Heart right ventricle (tissue), 16 donors: ENCODE measurements around the gene PDIA2. TPM values are rescaled to one million over a fixed set of nuclear protein-coding genes. Genes with fewer than 3 reads are reported as not detected.

ENCODE experiments used
- ATAC-seq, 8 donors: fragments of 200-7000 bp; cut with Tn5 transposase; one replicate each; pipeline ENCODE4 v1.9.1; 2020; ENCODE audit warnings: mild to moderate bottlenecking in 8 of 8, moderate library complexity in 8 of 8, moderate number of reproducible peaks in 1 of 8
- DNase-seq, 2 donors: peaks; one replicate each; pipeline ENCODE4 v3.0.0-alpha.2; 2020
- H3K27ac ChIP-seq, 10 donors: fragments of 200-600 bp; sonication (generic) in 2 of 10; one replicate each; pipeline versions ENCODE4 v1.5.0 to v1.8.0; 2020 to 2022; ENCODE audit warnings: mild to moderate bottlenecking in 3 of 10
- H3K27me3 ChIP-seq, 7 donors: fragments of 200-600 bp; one replicate each; pipeline ENCODE4 v1.8.0; 2021 to 2022; ENCODE audit warnings: mild to moderate bottlenecking in 2 of 7
- H3K36me3 ChIP-seq, 9 donors: fragments of 200-600 bp; sonication (generic) in 1 of 9; one replicate each; pipeline versions ENCODE4 v1.5.0 to v1.8.0; 2020 to 2022; ENCODE audit warnings: mild to moderate bottlenecking in 2 of 9
- H3K4me1 ChIP-seq, 9 donors: fragments of 200-600 bp; sonication (generic) in 1 of 9; one replicate each; pipeline versions ENCODE4 v1.5.0 to v1.8.0; 2020 to 2022; ENCODE audit warnings: mild to moderate bottlenecking in 4 of 9
- H3K4me3 ChIP-seq, 10 donors: fragments of 200-600 bp; sonication (generic) in 2 of 10; one replicate each; pipeline versions ENCODE4 v1.5.0 to v1.8.0; 2020 to 2022; ENCODE audit warnings: mild to moderate bottlenecking in 7 of 10, moderate library complexity in 2 of 10
- H3K9me3 ChIP-seq, 11 donors: fragments of 200-600 bp in 10 of 11; sonication (generic) in 2 of 11; one replicate each; pipeline versions ENCODE4 v1.5.0 to v1.8.0; 2013 to 2022; ENCODE audit warnings: mild to moderate bottlenecking in 2 of 11, control low read depth in 1 of 11, moderate library complexity in 1 of 11
- CTCF ChIP-seq, 9 donors: fragments of 200-600 bp; sonication (generic) in 2 of 9; IDR thresholded peaks; one replicate each; pipeline versions ENCODE4 v1.5.0 to v1.8.0; 2021 to 2022; ENCODE audit warnings: antibody characterized with exemption in 9 of 9, mild to moderate bottlenecking in 5 of 9, moderate library complexity in 1 of 9
- WGBS, 2 donors: extraction: QIAGEN DNeasy Blood & Tissue Kit; methylation state at CpG; one replicate each; pipeline ENCODE4 v1.1.7; 2013; ENCODE audit warnings: inconsistent platforms in 1 of 2; 5-methylcytosine and 5-hydroxymethylcytosine counted together
- intact Hi-C, 10 donors: fragments of 100-400 bp; cut with DNase I; formaldehyde crosslinking; loops; one replicate each; pipeline versions ENCODE4 v1.11.1 to v1.14.2; 2022
- polyA plus RNA-seq, 2 donors: library from polyadenylated mRNA; stranded (reverse); fragments of 200-250 nt; gene quantifications; one replicate each; pipeline ENCODE4 v1.2.3, GENCODE V29; 2013
- total RNA-seq, 10 donors: library from RNA; stranded (reverse); fragmentation: NEBNext Ultra II Directional in 3 of 10; extraction: Animal tissue kit (Norgen Biotek cat#: 25700) in 3 of 10; gene quantifications; one replicate each; pipeline versions ENCODE4 v1.2.1 to v1.2.4, GENCODE V29; 2021 to 2023
- donor health status: Arrhythmogenic right ventricular cardiomyopathy.
- donor health status: ischemic (EF 13 %, LVEDD 7.1; RV severe dilation, severe dysfunction).
- donor health status: healthy with polysubstance abuse.
- donor health status: DM: no; HTN: yes; CAD: no.
- donor health status: DM: no; HTN: no; CAD: no.
- donor health status: ischemic (EF 25% LVEDD 6.9; RV normal size, moderate dysfunction).
- donor health status: ischemic (EF 25% LVEDD 5.7; RV mildly dilated, moderate dysfunction).
- donor health status: healthy.
- donor health status: DM: yes; HTN: yes; CAD: no.
- donor health status: Ischemic cardiomyopathy.
- donor health status: ischemic (EF 35%, LVEDD 5.7; RV mildly dilated, moderate dysfunction).
- donor health status: nonischemic (EF 11% LVEDD 7.7; RV severe dilation, severe dysfunction).
- donor health status: DM: yes; HTN: yes; CAD: no.
- donor health status: PGD.
- donor health status: ischemic (EF 29% LVEDD 5.4; RV normal size, mild dysfunction).
- donor health status: nonischemic (EF 23%, LVEDD 6.1; RV moderate dilation, normal function).

The PDIA2 gene
- total and polyA plus RNA-seq, 12 donors, result 0.32 to 14.0 (median 2.9) TPM

GRCh38 chr16:260326-260725, 22.6 kb upstream of the PDIA2 start:
- Histone ChIP-seq H3K27me3 (no peaks in the 10 kb centered on the region), H3K9me3 (no peaks in the 10 kb centered on the region), H3K36me3 (peaks cover 0 to 95% (median 47%) of the 10 kb centered on the region in 9 donors), H3K27ac (no peak overlapping the region), H3K4me3 (no peak overlapping the region), H3K4me1 (no peaks in the 10 kb centered on the region)
- ATAC-seq, result no peak
- TF ChIP-seq CTCF (IDR thresholded peaks at IDR 0.05), result no peak
- DNase-seq, result no peak
- 92 to 94% methylated on average over 19 of the region's 19 CpGs for WGBS, 2 donors
- intact Hi-C loops, result no loop called here

GRCh38 chr16:261031-261691, 21.8 kb upstream of the PDIA2 start:
- 72 to 86% methylated on average over 28 of the region's 28 CpGs for WGBS, 2 donors
- Histone ChIP-seq H3K9me3 (no peaks in the 10 kb centered on the region), H3K36me3 (peaks cover 0 to 91% (median 42%) of the 10 kb centered on the region in 9 donors), H3K4me3 (no peak overlapping the region), H3K27me3 (no peaks in the 10 kb centered on the region), H3K4me1 (no peaks in the 10 kb centered on the region), H3K27ac (no peak overlapping the region)
- intact Hi-C loops, result no loop called here
- DNase-seq, result no peak
- peak in 2 of 8 donors; percentile 8 to 20 for ATAC-seq
- no peak for TF ChIP-seq CTCF (IDR thresholded peaks at IDR 0.05)

- Histone ChIP-seq H3K4me1 (no peaks in the 10 kb centered on the region), H3K4me3 (no peak overlapping the region), H3K9me3 (no peaks in the 10 kb centered on the region), H3K27ac (no peak overlapping the region), H3K27me3 (no peaks in the 10 kb centered on the region), H3K36me3 (peaks cover 0 to 81% (median 42%) of the 10 kb centered on the region in 9 donors)
- no peak for ATAC-seq
- DNase-seq, result no peak
- no peak for TF ChIP-seq CTCF (IDR thresholded peaks at IDR 0.05)
- intact Hi-C loops, result no loop called here
- WGBS, 2 donors, result 94% methylated on average over 29 of the region's 29 CpGs
Measured at GRCh38 chr16:262121-262745, 20.7 kb upstream of the PDIA2 start.

GRCh38 chr16:263182-263774, 19.7 kb upstream of the PDIA2 start:
- intact Hi-C loops, result no loop called here
- H3K27ac ChIP-seq, result no peak overlapping the region
- no peaks in the 10 kb centered on the region for H3K4me1 ChIP-seq
- H3K4me3 ChIP-seq, result no peak overlapping the region
- H3K9me3 ChIP-seq, result no peaks in the 10 kb centered on the region
- peaks cover 0 to 73% (median 42%) of the 10 kb centered on the region in 9 donors for H3K36me3 ChIP-seq
- DNase-seq (no peak), ATAC-seq (no peak)
- 93 to 95% methylated on average over 35 of the region's 35 CpGs for WGBS, 2 donors
- TF ChIP-seq CTCF (IDR thresholded peaks at IDR 0.05), result no peak
- H3K27me3 ChIP-seq, result no peaks in the 10 kb centered on the region
